Activated CD4-positive, alpha-beta T cell treated with anti-CD3 and anti-CD28 coated beads, Interleukin-10, Interleukin-2, amounts not matched to agents 100 ng/mL and 50 ng/mL, durations not matched to agents 16 hours and 8 hours (primary cell): ENCODE data around the gene ZNRD2.

Experiments
- DNase-seq: peaks from one replicate; pipeline ENCODE4 v3.0.0-alpha.2; 2020

Gene ZNRD2

GRCh38 chr11:65574811-65575567 lies 4.7 kb downstream of the ZNRD2 start:
- DNase-seq, result no peak

GRCh38 chr11:65575568-65576231 lies 5.4 kb downstream of the ZNRD2 start, which contains the start of gene EHBP1L1:
TSS of gene EHBP1L1 (plus strand) at chr11:65576053. CDS start at chr11:65576303, 250 bp downstream.
- DNase-seq, result peak; percentile 90

- no peak for DNase-seq
Measured at GRCh38 chr11:65576232-65576866, 6.1 kb downstream of the ZNRD2 start.

- peak; percentile 45 for DNase-seq
Measured at GRCh38 chr11:65576867-65577755, 6.8 kb downstream of the ZNRD2 start.

- DNase-seq, result no peak
Measured at GRCh38 chr11:65577756-65578109, 7.5 kb downstream of the ZNRD2 start.

GRCh38 chr11:65578134-65578533 lies 7.9 kb downstream of the ZNRD2 start:
- DNase-seq, result no peak

- DNase-seq, result no peak
Measured at GRCh38 chr11:65578667-65579066, 8.4 kb downstream of the ZNRD2 start.

GRCh38 chr11:65579291-65579690 lies 9.0 kb downstream of the ZNRD2 start:
- DNase-seq, result no peak

- no peak for DNase-seq
Measured at GRCh38 chr11:65580031-65580692, 9.9 kb downstream of the ZNRD2 start.

GRCh38 chr11:65580756-65581155 lies 10.5 kb downstream of the ZNRD2 start:
- DNase-seq, result no peak

GRCh38 chr11:65581928-65582327 lies 11.7 kb downstream of the ZNRD2 start:
- DNase-seq, result no peak

- no peak for DNase-seq
Measured at GRCh38 chr11:65583589-65583988, 13.3 kb downstream of the ZNRD2 start.

- no peak for DNase-seq
Measured at GRCh38 chr11:65584106-65584505, 13.8 kb downstream of the ZNRD2 start.

GRCh38 chr11:65584723-65585171 lies 14.5 kb downstream of the ZNRD2 start:
- DNase-seq, result no peak

- DNase-seq, result no peak
Measured at GRCh38 chr11:65585396-65586246, 15.3 kb downstream of the ZNRD2 start.

- DNase-seq, result no peak
Measured at GRCh38 chr11:65586247-65586630, 16.0 kb downstream of the ZNRD2 start.

GRCh38 chr11:65586676-65587075 lies 16.4 kb downstream of the ZNRD2 start:
- no peak for DNase-seq

GRCh38 chr11:65588199-65589054 lies 18.1 kb downstream of the ZNRD2 start:
- peak; percentile 92 for DNase-seq

GRCh38 chr11:65589444-65590239 lies 19.4 kb downstream of the ZNRD2 start:
- DNase-seq, result peak; percentile 42
